NCI-H2107 treated with DMSO at 0.1 percent for 48 hours (cell line): ENCODE data around the gene FANCD2OS.
"Not testable (repeated sequence)": the region's sequence is repeated elsewhere in the genome, so short reads cannot be mapped to it uniquely, and the experiment has no call there.

Experiments
- DNase-seq: peaks from one replicate; lab custom pipeline; 2025; ENCODE audit not compliant: unreplicated experiment; lab: John Stamatoyannopoulos, UW

FANCD2OS gene

GRCh38 chr3:10099041-10099440, 9.0 kb downstream of the FANCD2OS start:
- no peak for DNase-seq

- DNase-seq, result no peak
Measured at GRCh38 chr3:10093678-10094077, 14.4 kb downstream of the FANCD2OS start.

GRCh38 chr3:10091387-10091786, 16.7 kb downstream of the FANCD2OS start:
- DNase-seq, result not testable (repeated sequence)

GRCh38 chr3:10090774-10091173, 17.3 kb downstream of the FANCD2OS start:
- DNase-seq, result not testable (repeated sequence)

GRCh38 chr3:10090179-10090578, 17.9 kb downstream of the FANCD2OS start:
- no peak for DNase-seq

- DNase-seq, result no peak
Measured at GRCh38 chr3:10088256-10088655, 19.8 kb downstream of the FANCD2OS start.

GRCh38 chr3:10085738-10086137, 22.3 kb downstream of the FANCD2OS start:
- DNase-seq, result no peak

GRCh38 chr3:10081871-10082270, 26.2 kb downstream of the FANCD2OS start:
- DNase-seq, result no peak

GRCh38 chr3:10074666-10075065, 33.4 kb downstream of the FANCD2OS start:
- no peak for DNase-seq

GRCh38 chr3:10070077-10070476, 38.0 kb downstream of the FANCD2OS start:
- not testable (repeated sequence) for DNase-seq

GRCh38 chr3:10055097-10055496, 53.0 kb downstream of the FANCD2OS start:
- DNase-seq, result no peak
